GM19025 (cell line): Measurements from ENCODE around the gene REXO5.
A peak's percentile ranks its signal among the peaks of the same experiment; 100 is the strongest.
"Not testable (repeated sequence)": the region's sequence is repeated elsewhere in the genome, so short reads cannot be mapped to it uniquely, and the experiment has no call there.

ENCODE experiments used
- ATAC-seq: cut with Tn5 transposase; IDR thresholded peaks from one replicate; pipeline ENCODE4 v1.9.1; 2021; ENCODE audit warnings: mild to moderate bottlenecking, low read depth, moderate library complexity; ENCODE audit not compliant: unreplicated experiment

REXO5 gene

DNA sequence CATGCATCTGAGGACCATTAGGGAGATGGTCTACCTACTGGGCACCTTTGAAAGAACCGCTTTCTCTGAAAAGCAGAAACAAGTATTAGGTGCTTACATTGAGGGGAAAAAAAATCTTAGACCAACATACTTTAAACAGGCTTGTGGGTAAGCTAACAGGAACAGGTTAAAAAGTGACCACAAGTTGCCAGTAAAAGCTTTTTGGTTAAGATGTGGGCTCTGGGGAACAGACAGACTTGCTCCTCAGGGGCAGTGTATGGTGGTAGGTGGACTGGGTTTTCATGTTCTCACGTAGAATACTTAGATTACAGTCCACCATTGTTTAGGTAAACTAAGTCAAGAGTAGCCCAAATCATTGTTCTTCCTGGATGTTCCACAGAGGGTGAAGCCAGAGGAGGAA lies 41.2 kb downstream of the REXO5 start:
- ATAC-seq, result no peak

DNA sequence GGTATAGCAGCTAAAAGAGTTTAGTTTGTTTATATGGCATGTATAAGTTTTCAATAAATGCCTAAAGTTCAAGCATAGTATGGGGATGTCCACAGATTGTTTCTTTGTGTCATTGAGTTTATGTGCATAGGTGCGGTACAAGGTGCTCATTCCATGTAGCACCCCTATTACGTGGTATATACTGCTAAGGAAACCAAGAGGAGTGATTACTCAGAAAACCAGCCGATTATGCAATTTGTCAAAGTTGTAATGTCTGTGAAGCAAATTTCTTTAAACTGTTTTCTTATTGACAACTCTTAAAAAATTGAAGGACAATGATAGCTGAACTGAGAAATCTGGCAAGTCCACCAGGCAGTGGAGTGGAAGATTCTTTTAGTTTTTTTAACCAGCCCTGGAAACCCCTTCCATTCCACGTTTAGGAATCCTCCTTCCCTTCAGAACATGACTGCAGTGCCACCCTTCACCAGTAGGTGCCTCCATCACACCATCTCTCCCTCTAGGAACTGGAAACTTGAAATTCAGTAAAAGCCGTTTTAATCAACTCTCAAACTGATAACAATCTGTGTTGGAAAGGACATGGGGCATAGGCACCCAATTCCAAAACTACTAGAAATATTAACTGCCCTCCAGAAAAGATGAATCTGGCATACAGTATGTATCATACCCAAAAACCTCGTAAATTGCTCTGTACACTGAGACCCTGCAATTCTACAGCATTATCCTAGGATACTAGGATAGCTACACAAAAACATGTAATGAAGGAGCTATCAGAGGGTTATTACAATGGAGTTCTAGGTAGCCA lies 43.5 kb downstream of the REXO5 start:
- ATAC-seq, result no peak

GRCh38 chr16:20850981-20851380 lies 44.7 kb downstream of the REXO5 start:
- ATAC-seq, result no peak

- no peak for ATAC-seq
Observed at GRCh38 chr16:20851601-20852000, 45.3 kb downstream of the REXO5 start.

GRCh38 chr16:20853143-20853542 lies 46.8 kb downstream of the REXO5 start:
- no peak for ATAC-seq

- no peak for ATAC-seq
Observed at GRCh38 chr16:20853981-20854620, 47.8 kb downstream of the REXO5 start.

DNA sequence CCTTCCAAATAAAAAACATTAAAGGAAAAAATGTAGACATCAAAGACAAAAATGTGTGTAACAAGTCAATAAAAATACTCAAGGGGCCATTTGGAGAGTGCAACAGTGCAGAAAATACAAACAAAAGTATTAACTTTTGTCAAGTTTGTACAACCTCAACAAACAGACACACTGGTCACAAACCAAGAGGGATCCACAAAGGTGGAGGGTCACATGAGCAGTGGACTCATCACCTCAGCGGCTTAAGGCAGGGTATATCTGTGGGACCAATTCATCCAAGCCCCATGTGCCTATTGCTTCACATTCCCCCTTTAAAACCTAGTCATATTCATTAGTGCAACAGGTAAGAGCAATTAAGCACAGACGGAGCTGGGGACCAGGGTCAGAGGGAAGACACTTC lies 48.6 kb downstream of the REXO5 start:
- ATAC-seq, result no peak

DNA sequence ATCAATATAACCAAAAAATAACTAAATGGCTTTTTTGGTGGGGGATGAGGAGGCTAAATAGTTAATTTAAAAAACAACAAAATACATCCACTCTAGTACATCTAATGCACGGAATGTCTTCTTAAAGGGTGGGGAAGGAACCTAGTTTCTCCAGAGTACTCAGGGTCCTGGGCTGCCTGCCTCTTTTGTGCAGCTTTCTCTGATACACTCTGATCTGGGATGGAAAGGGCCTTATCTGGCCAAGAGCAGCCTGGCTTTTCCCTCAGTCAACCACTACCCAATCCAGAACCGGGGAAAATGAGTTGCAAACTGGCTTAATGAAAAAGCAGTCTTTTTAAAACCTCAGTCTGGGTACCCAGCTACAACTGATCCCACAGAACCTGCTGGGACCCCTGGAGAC lies 51.0 kb downstream of the REXO5 start:
- no peak for ATAC-seq

- no peak for ATAC-seq
Observed at GRCh38 chr16:20859229-20859628, 52.9 kb downstream of the REXO5 start.

DNA sequence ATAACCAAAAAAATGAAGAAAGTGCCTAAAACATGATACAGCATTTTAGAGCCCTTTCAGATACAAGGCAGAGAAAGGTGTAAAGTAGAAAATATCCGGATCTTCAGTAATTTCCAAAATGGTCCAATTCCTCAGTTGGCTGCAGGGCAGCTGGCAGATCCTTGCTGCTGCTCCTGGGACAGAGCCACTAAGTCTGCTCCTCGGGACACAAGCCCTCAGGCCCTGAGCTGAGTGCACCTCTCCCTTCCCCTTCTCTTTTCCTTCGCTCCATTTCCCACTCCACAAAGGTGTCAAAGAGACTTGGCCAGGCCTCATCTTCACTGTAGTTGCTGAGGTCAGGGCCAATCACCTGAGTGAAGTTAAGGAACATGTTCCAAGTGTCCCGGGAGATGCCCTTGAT lies 53.4 kb downstream of the REXO5 start:
- no peak for ATAC-seq

- ATAC-seq, result no peak
Observed at GRCh38 chr16:20860361-20860760, 54.0 kb downstream of the REXO5 start.

DNA sequence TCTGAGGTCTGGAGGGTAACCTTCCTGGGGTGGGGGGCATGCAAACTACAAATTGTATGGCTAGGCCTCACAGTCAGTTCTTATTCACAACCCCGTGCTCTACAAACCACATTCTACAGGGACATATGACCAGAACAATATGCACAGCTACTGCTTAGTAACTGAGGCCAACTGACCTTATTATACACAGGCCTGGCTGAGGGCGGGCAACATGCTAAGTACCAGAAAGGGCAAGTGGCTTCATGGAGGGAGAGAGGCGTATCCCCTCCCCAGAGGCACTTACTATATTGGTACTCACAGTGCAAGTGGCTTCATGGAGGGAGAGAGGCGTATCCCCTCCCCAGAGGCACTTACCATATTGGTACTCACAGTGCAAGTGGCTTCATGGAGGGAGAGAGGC lies 54.7 kb downstream of the REXO5 start:
- ATAC-seq, result not testable (repeated sequence)

DNA sequence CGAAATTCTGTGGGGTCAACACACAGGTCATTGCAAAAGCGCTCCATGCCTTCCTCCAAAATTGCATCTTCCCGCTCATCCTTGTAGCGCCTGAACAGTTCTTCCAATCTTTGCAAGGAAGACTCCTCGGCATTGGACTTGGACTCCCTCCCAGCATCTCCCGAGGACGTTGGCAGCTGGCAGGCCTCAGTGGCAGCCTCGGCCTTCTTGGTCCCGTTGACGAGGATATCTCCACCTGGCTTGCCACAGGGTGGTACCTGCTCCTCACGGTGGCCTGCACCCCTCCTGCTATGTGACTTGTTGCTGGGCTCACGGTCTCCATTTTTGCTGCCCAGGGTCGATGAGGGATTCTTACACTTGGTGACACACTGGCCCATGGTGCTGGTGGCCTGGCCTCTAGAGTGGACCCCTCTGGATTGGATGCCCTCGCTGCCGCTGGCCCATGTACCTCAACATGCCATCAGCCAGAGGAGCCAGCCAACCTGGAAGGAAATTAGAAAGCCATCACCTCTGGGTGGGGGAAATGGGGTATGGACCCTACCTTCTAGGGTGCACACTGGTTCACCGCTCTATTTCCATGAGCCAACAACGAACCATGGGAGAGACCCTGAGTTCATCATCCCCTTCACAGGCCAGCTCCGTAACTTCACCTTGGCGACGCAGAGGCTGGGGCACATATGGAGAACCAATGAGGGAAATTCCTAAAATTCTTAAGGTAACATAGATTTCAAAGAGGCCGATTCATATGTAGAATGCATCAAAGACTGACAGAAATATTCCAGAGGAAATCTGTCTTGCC lies 56.0 kb downstream of the REXO5 start:
- no peak for ATAC-seq

- not testable (repeated sequence) for ATAC-seq
Observed at GRCh38 chr16:20864376-20864775, 58.0 kb downstream of the REXO5 start.

- ATAC-seq, result peak; percentile 69
Observed at GRCh38 chr16:20865420-20866131, 59.2 kb downstream of the REXO5 start.

DNA sequence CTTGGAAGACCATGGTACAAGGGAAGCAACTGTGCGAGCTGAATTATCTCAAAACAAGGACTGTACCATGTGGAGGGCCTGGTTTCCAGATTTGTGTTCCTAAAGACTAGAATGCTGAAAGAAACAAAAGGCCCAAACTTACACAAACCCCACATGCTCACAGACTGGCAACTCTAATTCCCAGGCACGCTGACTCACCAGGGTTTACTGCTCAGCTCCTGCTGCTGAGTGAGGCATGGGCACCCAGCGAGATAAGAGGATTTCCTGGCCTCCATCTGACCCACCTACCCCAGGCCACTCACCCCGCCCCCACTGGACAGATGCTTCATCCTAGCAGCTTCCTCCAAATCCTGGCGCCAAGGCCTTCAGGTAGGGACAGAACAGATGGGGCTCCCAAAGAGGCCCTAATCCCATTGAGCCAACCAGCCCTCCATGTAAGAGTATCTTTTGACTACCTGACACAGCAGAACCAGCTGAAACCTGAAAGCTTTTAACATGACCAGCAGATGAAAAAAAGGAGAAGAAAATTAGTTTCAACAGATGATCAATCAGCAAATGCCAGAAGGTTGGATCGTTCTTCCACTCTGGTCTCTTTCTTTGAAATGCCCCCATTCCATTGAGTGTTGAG lies 59.9 kb downstream of the REXO5 start:
- ATAC-seq, result peak; percentile 26

GRCh38 chr16:20866801-20867200 lies 60.5 kb downstream of the REXO5 start:
- no peak for ATAC-seq

- no peak for ATAC-seq
Observed at GRCh38 chr16:20867585-20867984, 61.3 kb downstream of the REXO5 start.

DNA sequence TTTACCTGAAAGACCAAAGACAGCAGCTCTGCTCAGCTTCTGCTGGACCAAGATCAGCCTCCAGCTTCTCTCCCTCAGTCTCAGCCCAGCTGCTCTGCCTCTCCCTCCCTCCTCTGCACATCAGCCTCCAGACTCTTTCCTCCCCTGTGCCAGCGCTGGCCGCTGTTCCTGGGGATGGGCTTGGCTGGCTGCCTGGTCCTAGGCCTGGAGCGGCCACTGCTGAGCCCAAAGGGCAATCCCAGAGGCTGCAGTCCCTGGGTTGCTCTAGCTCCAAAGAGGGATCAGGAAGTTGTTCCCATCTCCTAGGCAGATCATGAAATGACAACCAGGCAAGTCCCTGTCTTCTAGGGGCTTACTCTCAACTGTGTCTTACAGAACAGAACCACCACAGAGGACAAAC lies 62.6 kb downstream of the REXO5 start:
- no peak for ATAC-seq

DNA sequence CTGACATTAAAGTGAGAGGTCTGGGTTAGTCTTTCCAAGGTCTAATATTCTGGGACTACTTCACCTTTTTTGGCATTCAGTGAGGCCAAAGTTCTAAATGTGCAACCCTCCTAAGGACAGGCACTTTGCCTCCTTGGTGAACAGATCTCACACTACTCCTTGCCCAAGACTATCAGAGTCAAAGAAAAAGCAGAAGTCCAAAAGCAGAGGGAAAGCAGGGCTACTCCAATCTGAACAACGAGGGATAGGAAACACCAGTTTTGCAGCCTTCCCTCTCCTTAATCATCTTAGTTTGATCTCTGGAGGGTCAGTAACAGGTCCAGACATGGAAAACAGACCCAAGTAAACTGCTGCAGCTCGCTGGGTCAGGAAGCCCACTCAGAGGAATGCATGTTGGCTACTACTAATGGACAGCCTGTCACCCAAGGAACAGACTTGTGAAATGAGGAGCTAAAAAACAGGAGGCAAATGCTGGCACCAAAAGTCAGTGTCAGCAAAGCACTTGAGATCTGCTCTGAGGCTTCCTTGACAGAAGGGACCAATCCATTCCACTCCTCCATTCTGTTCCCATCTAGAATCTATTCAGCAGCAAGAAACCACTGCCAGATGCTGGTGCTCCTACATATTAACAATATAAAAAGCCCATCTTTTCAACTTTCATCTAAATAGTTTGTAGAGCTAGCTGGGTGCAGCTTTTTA lies 63.9 kb downstream of the REXO5 start:
- no peak for ATAC-seq
